Fibroblast of skin of left biceps (primary cell): ENCODE data around the gene RFLNA.

Experiments
- DNase-seq, 2 experiments: peaks; one replicate each; pipeline ENCODE4 v3.0.0-alpha.2; 2013; ENCODE audit warnings: low read depth in 2 of 2

Gene RFLNA

GRCh38 chr12:124336742-124337520 is 42.0 kb downstream of the RFLNA start:
- no peak for DNase-seq

- no peak for DNase-seq
Observed at GRCh38 chr12:124337622-124338021, 42.7 kb downstream of the RFLNA start.

GRCh38 chr12:124338448-124338847 is 43.6 kb downstream of the RFLNA start:
- no peak for DNase-seq

GRCh38 chr12:124338876-124339603 is 44.1 kb downstream of the RFLNA start:
- no peak for DNase-seq

DNA sequence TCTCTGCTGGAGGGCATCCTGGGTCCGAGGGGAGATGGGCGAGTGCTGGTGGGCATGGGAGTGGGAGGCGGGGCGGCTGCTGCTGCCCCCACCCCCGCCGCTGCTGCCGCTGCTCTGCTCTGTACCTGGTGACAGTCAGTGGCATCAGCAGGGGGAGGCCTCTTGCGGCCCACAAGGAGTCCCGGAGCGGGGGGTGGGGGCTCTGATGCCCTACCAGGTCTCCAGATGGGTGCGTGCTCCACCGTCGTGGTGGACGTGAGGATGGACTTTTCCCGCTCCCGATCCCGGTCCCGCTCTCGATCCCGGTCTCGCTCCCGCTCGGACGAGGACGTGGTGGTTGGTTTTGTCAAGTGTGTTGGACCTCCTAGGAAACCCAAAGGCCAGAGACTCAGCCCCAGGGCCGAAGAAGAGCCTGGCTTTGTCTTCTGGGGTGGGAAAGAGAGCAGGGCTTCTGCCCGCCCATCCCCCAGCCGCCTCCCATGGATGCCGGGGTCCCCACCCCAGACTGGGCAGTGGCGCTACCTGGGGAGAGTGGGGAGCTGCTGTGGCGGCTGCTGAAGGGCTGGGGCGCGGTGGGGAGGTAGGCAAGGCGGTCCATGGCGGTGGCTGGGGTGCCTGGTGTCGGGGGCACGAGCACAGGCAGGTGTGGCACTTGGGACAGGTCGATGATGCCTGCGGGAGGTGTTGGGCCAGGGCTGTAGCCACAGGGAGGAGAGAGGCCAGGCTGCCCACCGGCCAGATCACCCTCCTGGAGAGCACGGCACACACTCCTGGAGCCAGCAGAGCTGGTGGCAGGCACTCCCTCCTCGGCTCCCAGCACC is 45.4 kb downstream of the RFLNA start:
- no peak for DNase-seq

DNA sequence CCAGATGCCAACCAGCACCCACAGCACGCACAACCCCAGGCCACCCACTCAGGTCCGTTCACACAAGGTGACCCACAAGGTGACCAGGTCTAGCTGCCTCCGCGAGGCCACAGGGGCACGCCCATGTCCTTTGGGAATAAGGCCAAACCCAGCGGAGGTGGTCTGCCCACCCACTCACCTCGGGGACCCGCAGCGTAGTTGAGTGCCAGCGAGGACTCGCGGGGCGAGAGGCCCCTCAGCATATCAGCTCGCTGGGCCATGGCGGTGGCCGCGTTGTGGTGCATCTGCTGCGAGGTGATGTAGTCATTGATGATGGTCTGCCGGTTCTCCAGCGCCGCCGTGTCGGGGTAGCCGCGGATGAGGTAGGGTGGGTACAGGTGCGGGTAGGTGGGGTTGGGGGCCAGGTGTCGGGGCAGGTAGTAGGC is 46.8 kb downstream of the RFLNA start:
- DNase-seq, result no peak

- DNase-seq, result no peak
Observed at GRCh38 chr12:124344022-124344421, 49.1 kb downstream of the RFLNA start.

DNA sequence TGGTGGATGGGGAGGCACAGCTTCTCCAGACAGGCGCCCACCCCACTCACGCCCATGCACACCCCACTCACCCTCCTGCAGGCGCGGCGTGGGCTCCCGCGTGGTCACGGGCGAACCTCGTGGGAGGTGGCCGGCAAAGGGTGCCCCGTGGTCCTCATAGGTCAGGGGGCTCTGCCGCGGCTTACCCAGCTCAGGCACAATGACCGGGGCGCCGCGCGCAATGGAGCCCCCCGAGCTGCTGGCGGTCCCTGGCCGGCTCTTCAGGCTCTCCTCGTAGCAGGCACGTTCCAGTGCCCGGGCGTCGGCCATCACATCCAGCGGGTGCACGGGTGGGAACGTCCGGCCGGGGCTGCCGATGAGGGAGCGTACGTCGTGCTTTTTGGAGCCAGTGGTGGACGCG is 49.6 kb downstream of the RFLNA start:
- DNase-seq, result no peak

GRCh38 chr12:124345795-124346194 is 50.9 kb downstream of the RFLNA start:
- DNase-seq, result no peak

GRCh38 chr12:124346425-124347168 is 51.7 kb downstream of the RFLNA start:
- no peak for DNase-seq

GRCh38 chr12:124347335-124347734 is 52.4 kb downstream of the RFLNA start:
- no peak for DNase-seq

DNA sequence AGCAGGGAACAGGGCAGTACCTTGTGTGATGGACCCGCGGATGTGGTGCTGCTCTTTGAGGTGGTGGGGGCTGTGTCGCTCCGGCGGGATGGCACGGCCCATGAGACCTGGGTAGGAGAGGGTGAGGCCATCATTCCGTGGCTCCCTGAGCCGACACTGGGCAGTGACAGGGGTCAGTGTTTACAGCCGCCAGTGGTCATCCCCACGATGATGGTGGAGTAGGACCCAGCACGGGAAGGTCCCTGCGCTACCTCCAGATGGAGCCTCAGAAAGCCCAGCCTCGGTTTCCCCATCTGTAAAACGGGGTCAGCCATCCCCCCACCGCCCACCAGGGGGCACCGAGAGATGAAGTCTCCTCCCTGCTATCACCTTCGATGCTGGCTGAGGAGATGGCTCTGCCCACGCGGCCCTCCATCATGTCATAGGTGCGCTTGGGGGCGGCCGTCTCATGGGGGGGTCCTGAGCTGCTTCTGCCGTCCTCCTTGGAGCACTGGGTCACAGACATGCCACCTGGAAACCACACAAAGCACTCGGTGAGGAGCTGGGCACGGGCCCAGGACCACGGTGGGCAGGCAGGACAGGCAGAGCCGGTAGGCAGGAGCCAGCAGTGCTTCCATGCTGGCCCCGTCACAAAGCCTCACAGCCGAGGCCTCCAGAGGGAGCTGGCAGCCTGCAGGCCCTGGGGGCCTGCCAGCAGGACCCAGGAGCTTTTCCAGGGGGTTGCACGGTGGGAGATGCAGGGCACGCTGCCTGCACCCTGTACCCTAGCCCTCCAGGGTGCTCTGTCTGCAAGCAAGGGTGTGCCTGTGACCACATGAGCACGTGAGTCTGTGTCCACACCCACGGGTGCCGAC is 53.1 kb downstream of the RFLNA start:
- no peak for DNase-seq

DNA sequence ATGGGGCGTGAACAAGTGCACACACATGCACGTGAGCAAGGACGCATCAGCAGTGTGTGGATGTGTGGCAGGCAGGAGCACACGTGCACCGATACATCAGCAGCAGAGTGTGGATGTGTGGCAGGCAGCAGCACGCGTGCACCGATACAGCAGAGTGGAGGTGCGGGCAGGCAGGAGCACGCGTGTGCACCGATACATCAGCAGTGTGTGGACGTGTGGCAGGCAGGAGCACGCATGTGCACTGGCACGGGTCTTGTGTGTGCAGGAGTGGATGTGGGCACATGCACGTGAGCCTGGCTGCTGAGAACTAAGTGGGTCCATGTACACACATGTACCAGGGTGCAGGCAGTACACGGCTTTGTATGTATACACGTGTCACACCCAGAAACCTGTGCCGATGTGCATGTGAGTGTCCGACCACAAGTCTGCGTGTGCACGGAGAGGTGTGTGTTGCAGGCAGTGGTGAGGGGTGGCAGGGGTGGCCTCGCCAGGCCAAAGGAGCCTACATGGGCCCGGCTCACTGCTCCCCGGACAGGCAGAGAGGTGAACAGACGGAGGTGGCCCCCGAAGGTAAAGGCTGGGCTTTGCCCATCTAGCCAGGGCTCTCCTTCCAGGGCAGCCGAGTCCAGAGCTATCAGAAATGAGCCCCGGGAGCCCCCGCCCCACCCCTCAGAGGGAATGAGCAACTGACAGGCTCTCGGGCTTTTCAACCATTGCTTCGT is 53.9 kb downstream of the RFLNA start:
- DNase-seq, result no peak

GRCh38 chr12:124350491-124350890 is 55.6 kb downstream of the RFLNA start:
- no peak for DNase-seq

DNA sequence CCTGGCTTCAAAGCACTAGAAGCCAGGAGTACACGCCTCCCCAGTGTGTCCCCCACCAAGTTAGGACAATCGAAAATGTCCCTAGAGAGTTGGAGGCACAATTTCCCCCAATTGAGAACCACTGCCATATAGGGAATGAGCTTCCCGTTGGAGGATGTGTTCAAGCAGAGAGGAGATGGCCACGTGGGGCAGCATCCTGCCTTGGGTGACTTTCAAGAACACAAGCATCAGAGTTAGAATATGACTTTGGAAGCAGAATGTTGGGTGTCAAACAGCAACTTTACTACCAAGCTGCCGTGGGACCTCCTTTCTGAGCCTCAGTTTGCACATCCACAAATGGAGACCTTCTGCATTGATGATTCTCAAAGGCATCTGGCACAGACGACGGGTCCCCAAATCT is 56.5 kb downstream of the RFLNA start:
- no peak for DNase-seq

DNA sequence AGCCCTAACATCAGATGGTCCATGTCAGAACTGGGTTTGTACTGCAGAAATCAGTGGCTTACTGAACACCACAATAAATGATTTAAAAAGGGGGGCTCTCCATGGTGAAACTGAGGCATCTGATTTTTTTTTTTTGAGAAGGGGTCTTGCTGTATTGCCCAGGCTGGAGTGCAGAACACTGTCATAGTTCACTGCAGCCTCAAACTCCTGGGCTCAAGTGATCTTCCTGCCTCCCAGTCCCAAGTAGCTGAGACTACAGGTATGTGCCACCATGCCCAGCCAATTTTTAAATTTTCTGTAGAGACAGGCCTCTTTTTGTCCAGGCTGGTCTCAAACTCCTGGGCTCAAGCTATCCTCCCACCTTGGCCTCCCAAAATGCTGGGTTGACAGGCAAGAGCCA is 57.4 kb downstream of the RFLNA start:
- no peak for DNase-seq

DNA sequence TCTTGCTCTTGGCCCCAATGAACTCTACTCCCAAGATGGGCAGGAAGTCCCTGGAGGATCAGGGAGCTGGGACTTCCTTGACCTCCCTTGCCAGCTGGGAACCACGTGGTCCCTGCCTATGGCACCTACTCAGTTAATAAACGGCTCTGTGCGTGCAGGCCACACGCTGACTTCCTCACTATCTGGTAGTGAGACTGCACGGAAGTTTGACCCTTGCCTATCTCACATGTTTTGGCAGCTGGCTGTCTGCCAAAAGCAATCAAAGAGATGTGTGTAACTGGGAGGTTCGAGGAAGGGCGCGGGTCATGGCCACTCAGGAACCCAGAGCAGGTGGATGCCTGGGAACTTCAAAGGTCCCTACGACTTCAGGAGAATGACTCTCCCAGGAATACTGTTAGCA is 57.9 kb downstream of the RFLNA start:
- no peak for DNase-seq

- DNase-seq, result no peak
Observed at GRCh38 chr12:124354400-124354799, 59.5 kb downstream of the RFLNA start.

DNA sequence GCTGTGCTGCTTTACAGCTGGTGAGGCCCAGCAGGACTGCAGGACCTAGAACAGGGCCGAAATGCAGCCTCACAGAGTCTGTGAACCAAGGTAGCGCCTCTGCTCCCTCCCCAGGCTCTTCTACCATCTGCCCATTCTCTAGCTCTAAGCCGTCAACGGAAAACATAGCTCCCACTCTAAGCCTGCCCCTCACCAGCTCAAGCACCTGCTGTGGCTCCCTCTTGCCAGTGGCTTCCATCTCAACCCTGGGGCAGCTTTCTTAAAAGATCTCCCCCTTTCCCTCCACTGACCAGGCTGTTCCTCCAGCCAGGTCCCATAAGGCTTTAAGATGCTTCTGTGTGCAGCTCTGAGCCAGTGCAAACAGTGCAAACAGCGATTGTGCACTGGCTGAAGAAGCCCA is 61.3 kb downstream of the RFLNA start:
- no peak for DNase-seq

DNA sequence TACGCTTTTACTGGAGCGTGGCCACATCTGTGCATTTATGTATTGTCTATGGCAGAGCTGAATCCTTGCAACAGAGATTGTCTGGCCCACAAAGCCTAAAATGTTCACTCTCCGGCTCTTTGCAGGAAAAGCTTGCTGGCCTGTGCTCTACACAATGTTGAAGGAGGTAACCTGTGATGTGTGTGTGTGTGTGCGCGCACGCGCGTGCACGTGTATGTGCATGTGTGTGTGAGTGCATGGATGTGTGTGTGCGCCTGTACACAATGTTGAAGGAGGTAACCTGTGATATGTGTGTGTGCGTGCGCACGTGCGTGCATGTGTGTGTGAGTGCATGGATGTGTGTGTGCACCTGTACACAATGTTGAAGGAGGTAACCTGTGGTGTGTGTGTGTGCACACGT is 62.7 kb downstream of the RFLNA start:
- DNase-seq, result no peak
